Stimulated activated CD4-positive, alpha-beta T cell treated with anti-CD3 and anti-CD28 coated beads, TNF-alpha, amount 100 ng/mL, for 1 hour (primary cell): ENCODE data around the gene RPTOR.

Source experiments
- DNase-seq, 3 donors: peaks; one replicate each; pipeline ENCODE4 v3.0.0-alpha.2; 2020; ENCODE audit warnings: low read depth in 3 of 3, low spot score in 1 of 3

Gene RPTOR

GRCh38 chr17:80712606-80713005 is 168.0 kb downstream of the RPTOR start:
- DNase-seq, result no peak

GRCh38 chr17:80716986-80717719 is 172.5 kb downstream of the RPTOR start:
- DNase-seq, result no peak

- no peak for DNase-seq
Observed at GRCh38 chr17:80717720-80718083, 173.1 kb downstream of the RPTOR start.

GRCh38 chr17:80718428-80718827 is 173.8 kb downstream of the RPTOR start:
- DNase-seq, result no peak

GRCh38 chr17:80719449-80719848 is 174.8 kb downstream of the RPTOR start:
- DNase-seq, result no peak

- peak; percentile 27 to 39 (median 39) for DNase-seq
Observed at GRCh38 chr17:80720610-80721577, 176.3 kb downstream of the RPTOR start.

- DNase-seq, result no peak
Observed at GRCh38 chr17:80722661-80723060, 178.0 kb downstream of the RPTOR start.

GRCh38 chr17:80724775-80725266 is 180.2 kb downstream of the RPTOR start:
- DNase-seq, result no peak

GRCh38 chr17:80725517-80725916 is 180.9 kb downstream of the RPTOR start:
- DNase-seq, result no peak

- DNase-seq, result no peak
Observed at GRCh38 chr17:80726558-80727408, 182.1 kb downstream of the RPTOR start.

GRCh38 chr17:80727409-80727755 is 182.7 kb downstream of the RPTOR start:
- DNase-seq, result no peak

GRCh38 chr17:80729016-80729415 is 184.4 kb downstream of the RPTOR start:
- no peak for DNase-seq

DNA sequence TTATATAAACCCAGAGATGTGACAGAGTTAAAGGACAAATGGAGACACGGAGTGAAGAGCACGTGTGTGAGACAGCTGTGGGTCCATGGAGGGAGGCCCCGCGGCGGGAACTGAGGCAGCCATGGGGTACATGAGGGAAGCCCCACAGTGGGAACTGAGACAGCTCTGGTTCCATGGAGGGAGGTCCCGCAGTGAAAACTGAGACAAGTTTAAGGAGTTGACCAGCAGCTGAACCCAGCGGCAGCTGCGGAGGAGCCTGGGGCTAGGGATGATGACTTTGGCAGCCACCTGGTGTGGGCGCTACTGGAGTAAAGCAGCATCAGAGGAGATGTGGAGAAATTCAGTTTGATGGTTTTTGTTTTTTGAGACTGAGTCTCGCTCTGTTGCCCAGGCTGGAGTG is 185.1 kb downstream of the RPTOR start:
- no peak for DNase-seq

- no peak for DNase-seq
Observed at GRCh38 chr17:80730739-80731138, 186.1 kb downstream of the RPTOR start.

GRCh38 chr17:80731323-80731722 is 186.7 kb downstream of the RPTOR start:
- DNase-seq, result no peak

DNA sequence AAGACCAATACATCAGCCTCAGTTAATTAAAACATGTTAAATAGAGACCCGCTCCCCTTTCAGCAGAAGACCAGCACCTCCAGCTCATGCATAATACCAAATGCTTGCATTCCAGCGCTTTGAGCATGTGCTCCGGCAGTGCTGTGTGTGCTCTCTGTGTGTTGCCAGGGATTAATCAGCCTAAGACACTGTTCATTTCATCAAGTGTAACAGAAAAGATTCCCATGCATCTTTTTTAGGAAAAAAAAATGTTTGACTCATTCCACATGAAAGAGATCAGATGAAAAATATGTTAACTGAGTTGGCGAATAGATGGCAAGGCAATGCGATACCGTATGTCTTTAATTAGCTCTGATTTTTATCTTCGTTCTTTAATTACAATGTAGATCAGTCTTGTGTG is 187.6 kb downstream of the RPTOR start:
- DNase-seq, result no peak

DNA sequence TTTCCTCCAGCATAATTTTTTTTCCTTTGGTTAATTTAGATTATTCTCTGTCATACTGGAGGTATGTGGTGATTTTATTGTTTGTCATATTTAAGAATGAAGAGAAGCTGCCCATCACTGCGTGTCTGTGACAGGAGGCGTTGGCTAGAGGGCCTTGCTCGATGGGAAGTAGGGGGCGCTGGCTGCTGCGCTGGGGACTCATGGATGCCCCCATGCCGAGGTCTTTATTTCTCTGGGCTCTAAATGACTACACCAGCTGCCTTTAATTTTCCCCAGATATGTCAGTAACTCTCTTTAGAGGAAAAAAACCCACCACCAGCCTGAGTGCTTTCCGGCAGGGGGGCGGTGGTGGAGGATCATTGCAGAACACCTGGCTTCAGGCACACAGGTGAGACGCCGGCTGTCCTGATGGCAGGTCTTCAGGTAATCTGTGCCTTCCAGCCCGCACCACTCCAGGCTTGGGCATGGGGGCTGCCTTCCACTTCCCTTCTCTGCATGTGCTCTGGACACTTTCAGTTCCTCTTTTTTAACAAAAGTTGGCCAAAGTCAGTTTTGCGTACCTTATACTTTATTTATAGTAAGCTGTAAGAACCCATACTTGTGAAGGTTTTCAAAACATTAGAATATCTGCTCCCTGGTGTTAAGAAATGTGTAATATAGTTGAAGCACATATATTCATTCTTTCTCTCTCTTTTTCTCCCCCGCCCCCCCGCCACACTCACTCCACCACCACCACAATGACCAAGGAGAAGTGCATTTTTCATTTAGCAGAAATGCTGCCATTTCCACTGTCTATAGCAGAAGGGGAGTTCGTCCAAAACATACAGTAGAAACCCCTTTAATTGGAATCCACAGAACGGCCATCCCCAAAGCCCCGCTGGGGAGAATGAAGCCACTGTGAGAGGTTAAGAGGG is 192.7 kb downstream of the RPTOR start:
- no peak for DNase-seq

DNA sequence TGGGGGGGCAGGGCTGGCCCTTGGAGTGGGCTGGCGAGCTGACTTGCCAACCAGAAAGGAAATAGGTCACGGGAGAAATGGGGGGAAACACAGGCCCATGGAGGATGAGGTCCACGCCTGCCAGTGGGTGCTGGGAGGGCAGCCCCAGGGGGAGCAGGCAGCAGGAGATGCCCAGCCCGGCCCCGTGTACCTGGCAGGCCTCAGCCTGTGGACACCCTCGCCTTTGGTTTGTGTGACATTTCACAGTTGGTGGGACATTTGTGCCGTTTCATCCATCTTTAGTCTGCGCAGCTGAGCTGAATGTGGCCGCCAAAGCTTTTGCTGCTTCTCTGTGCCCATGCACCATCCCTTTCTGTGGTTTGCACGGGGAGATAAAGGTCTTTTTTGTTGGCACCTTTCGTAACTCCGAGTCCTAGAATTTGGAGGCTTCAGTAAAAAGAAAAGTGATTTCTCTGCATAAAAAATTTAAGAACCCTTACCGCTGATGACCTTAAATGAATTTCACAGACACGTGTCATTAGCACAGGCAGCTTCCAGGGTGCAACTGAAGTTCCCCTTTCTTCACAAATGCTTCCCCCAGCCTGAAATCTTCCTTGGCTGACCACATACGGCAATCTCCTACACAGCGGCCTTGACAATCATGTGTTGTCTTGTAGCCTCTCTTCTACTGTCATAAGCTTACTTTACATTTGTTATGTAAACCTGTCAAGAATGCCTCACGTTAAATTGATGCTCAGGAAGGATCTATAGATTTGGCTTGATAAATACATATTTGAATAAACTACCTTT is 193.6 kb downstream of the RPTOR start:
- DNase-seq, result no peak

GRCh38 chr17:80738987-80739730 is 194.5 kb downstream of the RPTOR start:
- no peak for DNase-seq
